Limb (tissue), 2 donors: ENCODE data around the gene TEDC1.

ENCODE experiments used
- DNase-seq, 2 donors: peaks; one replicate each; pipeline ENCODE4 v3.0.0-alpha.2; 2016; ENCODE audit errors: extremely low spot score in 2 of 2

Gene TEDC1

GRCh38 chr14:105490572-105491365, at the start of gene TEDC1:
TEDC1 (plus strand) TSS chr14:105491246; CDS start chr14:105491376, 130 bp downstream.
- peak; percentile 99 to 100 for DNase-seq

- no peak for DNase-seq
Measured at GRCh38 chr14:105442125-105442524, 48.9 kb upstream of the TEDC1 start.

GRCh38 chr14:105442834-105443233, 48.2 kb upstream of the TEDC1 start:
- DNase-seq: no peak

- no peak for DNase-seq
Measured at GRCh38 chr14:105444859-105445258, 46.2 kb upstream of the TEDC1 start.

- DNase-seq: no peak
Measured at GRCh38 chr14:105445290-105445689, 45.8 kb upstream of the TEDC1 start.

- no peak for DNase-seq
Measured at GRCh38 chr14:105445901-105446845, 44.9 kb upstream of the TEDC1 start.

GRCh38 chr14:105446971-105447370, 44.1 kb upstream of the TEDC1 start:
- DNase-seq: no peak

GRCh38 chr14:105447651-105448640, 43.1 kb upstream of the TEDC1 start:
- no peak for DNase-seq

- DNase-seq: peak; percentile 24 to 79
Measured at GRCh38 chr14:105448706-105449111, 42.3 kb upstream of the TEDC1 start.

GRCh38 chr14:105449276-105450122, 41.5 kb upstream of the TEDC1 start:
- no peak for DNase-seq

GRCh38 chr14:105450123-105450505, 40.9 kb upstream of the TEDC1 start:
- no peak for DNase-seq

GRCh38 chr14:105450864-105451720, 40.0 kb upstream of the TEDC1 start:
- no peak for DNase-seq

GRCh38 chr14:105452963-105453362, 38.1 kb upstream of the TEDC1 start:
- no peak for DNase-seq

- no peak for DNase-seq
Measured at GRCh38 chr14:105453847-105454246, 37.2 kb upstream of the TEDC1 start.

- no peak for DNase-seq
Measured at GRCh38 chr14:105455086-105455640, 35.9 kb upstream of the TEDC1 start.

GRCh38 chr14:105455766-105456660, 35.0 kb upstream of the TEDC1 start:
- DNase-seq: no peak

GRCh38 chr14:105456736-105457617, 34.1 kb upstream of the TEDC1 start:
- no peak for DNase-seq
